Upper lobe of left lung (tissue), 4 donors: ENCODE data around the gene ST6GALNAC3.
"Not testable (repeated sequence)": the region's sequence is repeated elsewhere in the genome, so short reads cannot be mapped to it uniquely, and the experiment has no call there.

Experiments
- EP300 ChIP-seq, 4 donors: sonication (generic); formaldehyde crosslinking; IDR thresholded peaks; one replicate each; pipeline ENCODE4 v1.5.1; 2017; ENCODE audit warnings: antibody characterized with exemption in 4 of 4, control low read depth in 2 of 4
- POLR2A ChIP-seq, 4 donors: fragments of 450-650 bp; IDR thresholded peaks; one replicate each; pipeline ENCODE4 v1.5.1; 2016 to 2017; ENCODE audit warnings: antibody characterized with exemption in 4 of 4, mild to moderate bottlenecking in 2 of 4
- TF ChIP-seq, protein P1 (sequence below), 6 experiments: fragments of 450-650 bp in 4 of 6; fragments of 200-600 bp in 2 of 6; sonication (generic) in 2 of 6; IDR thresholded peaks; one replicate each; pipeline ENCODE4 v1.5.1; 2016 to 2019; ENCODE audit warnings: antibody characterized with exemption in 6 of 6

DNA sequence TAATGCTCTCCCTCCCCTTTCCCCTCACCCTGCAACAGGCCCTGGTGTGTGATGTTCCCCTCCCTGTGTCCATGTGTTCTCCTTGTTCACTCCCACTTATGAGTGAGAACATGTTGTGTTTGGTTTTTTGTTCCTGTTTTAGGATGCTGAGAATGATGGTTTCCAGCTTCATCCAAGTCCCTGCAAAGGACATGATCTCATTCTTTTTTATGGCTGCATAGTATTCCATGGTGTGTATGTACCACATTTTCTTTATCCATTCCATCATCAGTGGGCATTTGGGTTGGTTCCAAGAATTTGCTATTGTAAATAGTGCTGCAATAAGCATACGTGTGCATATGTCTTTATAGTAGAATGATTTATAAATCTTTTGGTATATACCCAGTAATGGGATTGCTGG lies 168.0 kb downstream of the ST6GALNAC3 start:
- not testable (repeated sequence) for TF ChIP-seq POLR2A, EP300 (IDR thresholded peaks at IDR 0.05)
- TF ChIP-seq, protein P1, sequence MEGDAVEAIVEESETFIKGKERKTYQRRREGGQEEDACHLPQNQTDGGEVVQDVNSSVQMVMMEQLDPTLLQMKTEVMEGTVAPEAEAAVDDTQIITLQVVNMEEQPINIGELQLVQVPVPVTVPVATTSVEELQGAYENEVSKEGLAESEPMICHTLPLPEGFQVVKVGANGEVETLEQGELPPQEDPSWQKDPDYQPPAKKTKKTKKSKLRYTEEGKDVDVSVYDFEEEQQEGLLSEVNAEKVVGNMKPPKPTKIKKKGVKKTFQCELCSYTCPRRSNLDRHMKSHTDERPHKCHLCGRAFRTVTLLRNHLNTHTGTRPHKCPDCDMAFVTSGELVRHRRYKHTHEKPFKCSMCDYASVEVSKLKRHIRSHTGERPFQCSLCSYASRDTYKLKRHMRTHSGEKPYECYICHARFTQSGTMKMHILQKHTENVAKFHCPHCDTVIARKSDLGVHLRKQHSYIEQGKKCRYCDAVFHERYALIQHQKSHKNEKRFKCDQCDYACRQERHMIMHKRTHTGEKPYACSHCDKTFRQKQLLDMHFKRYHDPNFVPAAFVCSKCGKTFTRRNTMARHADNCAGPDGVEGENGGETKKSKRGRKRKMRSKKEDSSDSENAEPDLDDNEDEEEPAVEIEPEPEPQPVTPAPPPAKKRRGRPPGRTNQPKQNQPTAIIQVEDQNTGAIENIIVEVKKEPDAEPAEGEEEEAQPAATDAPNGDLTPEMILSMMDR (IDR thresholded peaks at IDR 0.05), result not testable (repeated sequence)
